HEK293 (cell line): ENCODE measurements around the gene TIAM2.

Experiments
- BCL11A ChIP-seq: fragments of 450-650 bp; formaldehyde crosslinking; IDR thresholded peaks from 2 replicates; pipeline ENCODE4 v1.5.1; 2016; ENCODE audit warnings: low read depth, missing biosample characterization, missing genetic modification characterization
- PRDM1 ChIP-seq: fragments of 450-650 bp; formaldehyde crosslinking; IDR thresholded peaks from 2 replicates; pipeline ENCODE4; 2016; ENCODE audit warnings: missing biosample characterization, missing genetic modification characterization
- YY1 ChIP-seq: fragments of 450-650 bp; formaldehyde crosslinking; IDR thresholded peaks from 2 replicates; pipeline ENCODE4 v1.5.1; 2018; ENCODE audit warnings: missing biosample characterization, missing genetic modification characterization
- ZBTB17 ChIP-seq: fragments of 450-650 bp; formaldehyde crosslinking; IDR thresholded peaks from 2 replicates; pipeline ENCODE4 v1.5.1; 2016; ENCODE audit warnings: missing biosample characterization, missing genetic modification characterization
- ZNF24 ChIP-seq: fragments of 450-650 bp; formaldehyde crosslinking; IDR thresholded peaks from 2 replicates; pipeline ENCODE4 v1.5.1; 2016; ENCODE audit warnings: missing biosample characterization, missing genetic modification characterization
- ZNF785 ChIP-seq: fragments of 450-650 bp; formaldehyde crosslinking; IDR thresholded peaks from 2 replicates; pipeline ENCODE4 v1.5.1; 2016; ENCODE audit warnings: missing biosample characterization, missing genetic modification characterization
- TF ChIP-seq, protein P1 (sequence below): fragments of 450-650 bp; formaldehyde crosslinking; IDR thresholded peaks from 2 replicates; pipeline ENCODE4 v1.5.1; 2016; ENCODE audit warnings: missing biosample characterization, missing genetic modification characterization
- TF ChIP-seq, protein P2 (sequence below): fragments of 450-650 bp; formaldehyde crosslinking; IDR thresholded peaks from 2 replicates; pipeline ENCODE4 v1.5.1; 2016; ENCODE audit warnings: missing biosample characterization, missing genetic modification characterization, low read depth
- TF ChIP-seq, protein P3 (sequence below): fragments of 450-650 bp; formaldehyde crosslinking; IDR thresholded peaks from 2 replicates; pipeline ENCODE4 v1.5.1; 2016; ENCODE audit warnings: missing biosample characterization, missing genetic modification characterization
- TF ChIP-seq, protein P4 (sequence below): IDR thresholded peaks from 2 replicates; pipeline ENCODE4 v1.6.1; 2011; ENCODE audit warnings: mild to moderate bottlenecking, low read depth, low read length, borderline replicate concordance
- TF ChIP-seq, protein P5 (sequence below): fragments of 450-650 bp; formaldehyde crosslinking; IDR thresholded peaks from 2 replicates; pipeline ENCODE4 v1.5.1; 2016; ENCODE audit warnings: missing biosample characterization, missing genetic modification characterization

DNA sequence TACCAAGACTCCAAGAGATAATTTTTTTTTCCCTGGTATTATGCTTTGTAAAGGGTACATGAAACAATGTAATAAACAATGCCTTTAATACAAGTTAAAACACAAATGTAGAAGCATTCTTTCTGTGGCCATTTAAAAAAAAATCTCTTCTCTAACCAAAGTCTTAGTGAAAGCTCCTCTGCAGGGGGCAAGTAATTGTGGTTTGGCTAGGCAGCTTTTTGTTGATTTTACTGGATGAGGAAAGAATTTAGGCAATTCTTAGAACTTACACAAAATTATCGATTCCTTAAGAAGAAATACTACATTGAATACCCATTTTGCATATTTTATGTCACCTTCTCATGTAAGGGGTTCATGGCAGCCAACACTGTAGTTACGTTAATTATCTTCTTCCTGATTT is 306.8 kb downstream of the TIAM2 start:
- TF ChIP-seq, protein P1, sequence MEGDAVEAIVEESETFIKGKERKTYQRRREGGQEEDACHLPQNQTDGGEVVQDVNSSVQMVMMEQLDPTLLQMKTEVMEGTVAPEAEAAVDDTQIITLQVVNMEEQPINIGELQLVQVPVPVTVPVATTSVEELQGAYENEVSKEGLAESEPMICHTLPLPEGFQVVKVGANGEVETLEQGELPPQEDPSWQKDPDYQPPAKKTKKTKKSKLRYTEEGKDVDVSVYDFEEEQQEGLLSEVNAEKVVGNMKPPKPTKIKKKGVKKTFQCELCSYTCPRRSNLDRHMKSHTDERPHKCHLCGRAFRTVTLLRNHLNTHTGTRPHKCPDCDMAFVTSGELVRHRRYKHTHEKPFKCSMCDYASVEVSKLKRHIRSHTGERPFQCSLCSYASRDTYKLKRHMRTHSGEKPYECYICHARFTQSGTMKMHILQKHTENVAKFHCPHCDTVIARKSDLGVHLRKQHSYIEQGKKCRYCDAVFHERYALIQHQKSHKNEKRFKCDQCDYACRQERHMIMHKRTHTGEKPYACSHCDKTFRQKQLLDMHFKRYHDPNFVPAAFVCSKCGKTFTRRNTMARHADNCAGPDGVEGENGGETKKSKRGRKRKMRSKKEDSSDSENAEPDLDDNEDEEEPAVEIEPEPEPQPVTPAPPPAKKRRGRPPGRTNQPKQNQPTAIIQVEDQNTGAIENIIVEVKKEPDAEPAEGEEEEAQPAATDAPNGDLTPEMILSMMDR (tag by site-specific recombination): no peak
- TF ChIP-seq, protein P2, sequence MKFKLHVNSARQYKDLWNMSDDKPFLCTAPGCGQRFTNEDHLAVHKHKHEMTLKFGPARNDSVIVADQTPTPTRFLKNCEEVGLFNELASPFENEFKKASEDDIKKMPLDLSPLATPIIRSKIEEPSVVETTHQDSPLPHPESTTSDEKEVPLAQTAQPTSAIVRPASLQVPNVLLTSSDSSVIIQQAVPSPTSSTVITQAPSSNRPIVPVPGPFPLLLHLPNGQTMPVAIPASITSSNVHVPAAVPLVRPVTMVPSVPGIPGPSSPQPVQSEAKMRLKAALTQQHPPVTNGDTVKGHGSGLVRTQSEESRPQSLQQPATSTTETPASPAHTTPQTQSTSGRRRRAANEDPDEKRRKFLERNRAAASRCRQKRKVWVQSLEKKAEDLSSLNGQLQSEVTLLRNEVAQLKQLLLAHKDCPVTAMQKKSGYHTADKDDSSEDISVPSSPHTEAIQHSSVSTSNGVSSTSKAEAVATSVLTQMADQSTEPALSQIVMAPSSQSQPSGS (tag by site-specific recombination): no peak
- TF ChIP-seq, protein P3, sequence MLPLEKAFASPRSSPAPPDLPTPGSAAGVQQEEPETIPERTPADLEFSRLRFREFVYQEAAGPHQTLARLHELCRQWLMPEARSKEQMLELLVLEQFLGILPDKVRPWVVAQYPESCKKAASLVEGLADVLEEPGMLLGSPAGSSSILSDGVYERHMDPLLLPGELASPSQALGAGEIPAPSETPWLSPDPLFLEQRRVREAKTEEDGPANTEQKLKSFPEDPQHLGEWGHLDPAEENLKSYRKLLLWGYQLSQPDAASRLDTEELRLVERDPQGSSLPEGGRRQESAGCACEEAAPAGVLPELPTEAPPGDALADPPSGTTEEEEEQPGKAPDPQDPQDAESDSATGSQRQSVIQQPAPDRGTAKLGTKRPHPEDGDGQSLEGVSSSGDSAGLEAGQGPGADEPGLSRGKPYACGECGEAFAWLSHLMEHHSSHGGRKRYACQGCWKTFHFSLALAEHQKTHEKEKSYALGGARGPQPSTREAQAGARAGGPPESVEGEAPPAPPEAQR (tag by site-specific recombination): no peak
- no peak for TF ChIP-seq ZNF785
- no peak for TF ChIP-seq PRDM1 (tag by site-specific recombination)
- TF ChIP-seq ZBTB17 (tag by site-specific recombination): no peak
- TF ChIP-seq, protein P4, sequence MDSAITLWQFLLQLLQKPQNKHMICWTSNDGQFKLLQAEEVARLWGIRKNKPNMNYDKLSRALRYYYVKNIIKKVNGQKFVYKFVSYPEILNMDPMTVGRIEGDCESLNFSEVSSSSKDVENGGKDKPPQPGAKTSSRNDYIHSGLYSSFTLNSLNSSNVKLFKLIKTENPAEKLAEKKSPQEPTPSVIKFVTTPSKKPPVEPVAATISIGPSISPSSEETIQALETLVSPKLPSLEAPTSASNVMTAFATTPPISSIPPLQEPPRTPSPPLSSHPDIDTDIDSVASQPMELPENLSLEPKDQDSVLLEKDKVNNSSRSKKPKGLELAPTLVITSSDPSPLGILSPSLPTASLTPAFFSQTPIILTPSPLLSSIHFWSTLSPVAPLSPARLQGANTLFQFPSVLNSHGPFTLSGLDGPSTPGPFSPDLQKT: no peak
- TF ChIP-seq, protein P5, sequence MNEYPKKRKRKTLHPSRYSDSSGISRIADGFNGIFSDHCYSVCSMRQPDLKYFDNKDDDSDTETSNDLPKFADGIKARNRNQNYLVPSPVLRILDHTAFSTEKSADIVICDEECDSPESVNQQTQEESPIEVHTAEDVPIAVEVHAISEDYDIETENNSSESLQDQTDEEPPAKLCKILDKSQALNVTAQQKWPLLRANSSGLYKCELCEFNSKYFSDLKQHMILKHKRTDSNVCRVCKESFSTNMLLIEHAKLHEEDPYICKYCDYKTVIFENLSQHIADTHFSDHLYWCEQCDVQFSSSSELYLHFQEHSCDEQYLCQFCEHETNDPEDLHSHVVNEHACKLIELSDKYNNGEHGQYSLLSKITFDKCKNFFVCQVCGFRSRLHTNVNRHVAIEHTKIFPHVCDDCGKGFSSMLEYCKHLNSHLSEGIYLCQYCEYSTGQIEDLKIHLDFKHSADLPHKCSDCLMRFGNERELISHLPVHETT: no peak
- no peak for TF ChIP-seq YY1 (tag by site-specific recombination)
- TF ChIP-seq ZNF24 (tag by site-specific recombination): no peak
- no peak for TF ChIP-seq BCL11A (tag by site-specific recombination)
